CD4-positive, alpha-beta memory T cell (primary cell): ENCODE measurements around the gene MIEN1. TPM values are rescaled to one million over a fixed set of nuclear protein-coding genes. Genes with fewer than 3 reads are reported as not detected.
"Not testable (repeated sequence)": the region's sequence is repeated elsewhere in the genome, so short reads cannot be mapped to it uniquely, and the experiment has no call there.

Experiments
- CTCF ChIA-PET: fragments of 350-600 bp; sonication (Branson Sonifier 250); formaldehyde crosslinking; loops from one replicate; lab custom pipeline; 2021; ENCODE audit warnings: inconsistent platforms; ENCODE audit not compliant: partially characterized antibody; lab: Charles Lee
- POLR2A ChIA-PET: fragments of 350-600 bp; sonication (Branson Sonifier 250); formaldehyde crosslinking; loops from one replicate; lab custom pipeline; 2021; ENCODE audit not compliant: partially characterized antibody; lab: Charles Lee
- DNase-seq, 5 donors: peaks; one replicate each; pipeline versions ENCODE4 v3.0.0 to v3.0.0-alpha.2; 2020 to 2022; ENCODE audit warnings: mixed read lengths in 1 of 5
- H3K27ac ChIP-seq: one replicate; pipeline ENCODE4 v1.7.0; 2013; ENCODE audit warnings: low read depth, low read length
- H3K27me3 ChIP-seq: 2 replicates; pipeline ENCODE4 v1.7.0; 2013; ENCODE audit warnings: mild to moderate bottlenecking, low read length, moderate library complexity; ENCODE audit not compliant: insufficient read depth
- H3K36me3 ChIP-seq: 2 replicates; pipeline ENCODE4 v1.7.0; 2013; ENCODE audit warnings: mild to moderate bottlenecking, low read length, moderate library complexity; ENCODE audit not compliant: insufficient read depth
- H3K4me1 ChIP-seq: 2 replicates; pipeline ENCODE4 v1.7.0; 2013; ENCODE audit warnings: mild to moderate bottlenecking, low read length, moderate library complexity; ENCODE audit not compliant: insufficient read depth
- H3K4me3 ChIP-seq, 2 donors: one replicate each; pipeline ENCODE4 v1.7.0; 2013; ENCODE audit warnings: low read length in 2 of 2, mild to moderate bottlenecking in 1 of 2
- H3K9me3 ChIP-seq, 2 donors: one replicate each; pipeline ENCODE4 v1.7.0; 2013; ENCODE audit warnings: low read length in 2 of 2, control low read depth in 1 of 2; ENCODE audit not compliant: control insufficient read depth in 1 of 2
- H3K27ac Mint-ChIP-seq, 7 donors: one replicate each; pipeline ENCODE4 v1.8.0; 2020 to 2021; ENCODE audit warnings: mixed read lengths in 7 of 7, mild to moderate bottlenecking in 6 of 7, inconsistent platforms in 3 of 7, moderate library complexity in 3 of 7
- H3K27me3 Mint-ChIP-seq, 2 donors: one replicate each; pipeline ENCODE4 v1.8.0; 2020 to 2021; ENCODE audit warnings: mixed read lengths in 2 of 2
- H3K36me3 Mint-ChIP-seq, 2 donors: one replicate each; pipeline ENCODE4 v1.8.0; 2020 to 2021; ENCODE audit warnings: mixed read lengths in 2 of 2, inconsistent platforms in 1 of 2, mild to moderate bottlenecking in 1 of 2
- H3K4me1 Mint-ChIP-seq, 4 donors: one replicate each; pipeline ENCODE4 v1.8.0; 2020 to 2021; ENCODE audit warnings: mixed read lengths in 4 of 4, mild to moderate bottlenecking in 1 of 4
- H3K4me3 Mint-ChIP-seq, 8 donors: one replicate each; pipeline ENCODE4 v1.8.0; 2020 to 2021; ENCODE audit warnings: mixed read lengths in 8 of 8, mild to moderate bottlenecking in 7 of 8, moderate library complexity in 6 of 8, inconsistent platforms in 3 of 8
- H3K9me3 Mint-ChIP-seq, 8 donors: one replicate each; pipeline ENCODE4 v1.8.0; 2020 to 2021; ENCODE audit warnings: mixed read lengths in 8 of 8, mild to moderate bottlenecking in 5 of 8, inconsistent platforms in 3 of 8, moderate library complexity in 1 of 8
- intact Hi-C: fragments of 100-400 bp; cut with micrococcal nuclease; formaldehyde crosslinking; loops from one replicate; pipeline ENCODE4 v1.15.1; 2023
- polyA plus RNA-seq, 2 donors: library from polyadenylated mRNA; unstranded; fragments of 300-500 nt; fragmentation: Illumina TruSeq; gene quantifications; one replicate each; pipeline ENCODE4 v1.2.3, GENCODE V29; 2021
- total RNA-seq, 2 experiments: library from RNA; stranded (reverse); gene quantifications; one replicate each; pipeline ENCODE4 v1.2.3, GENCODE V29; 2021

MIEN1 gene
- total and polyA plus RNA-seq, 4 experiments from 2014 or later = 35.8 to 96.6 (median 63.3) TPM

- peaks cover 12% of the 10 kb centered on the region for H3K36me3 ChIP-seq
- H3K27me3 Mint-ChIP-seq, DNase-seq, H3K9me3 ChIP-seq, intact Hi-C loops, H3K27me3 ChIP-seq, H3K27ac ChIP-seq, H3K4me3 ChIP-seq, H3K9me3 Mint-ChIP-seq, H3K4me3 Mint-ChIP-seq: not testable (repeated sequence)
- peak overlapping the region in 2 of 7 donors; percentile 55 to 56 for H3K27ac Mint-ChIP-seq
- POLR2A ChIA-PET = interaction anchor here (0.8 kb wide), 1 partner anchor 201 kb away, joined by 3 read pairs; no protein-coding TSS in a partner anchor
- H3K36me3 Mint-ChIP-seq = peaks cover 12 to 25% of the 10 kb centered on the region in 2 donors
- CTCF ChIA-PET = interaction anchor here (1.3 kb wide), 1 partner anchor 18 kb away, joined by 4 read pairs; no protein-coding TSS in a partner anchor
- H3K4me1 ChIP-seq = peaks cover 18% of the 10 kb centered on the region
- peaks cover 5 to 29% (median 12%) of the 10 kb centered on the region in 4 donors for H3K4me1 Mint-ChIP-seq
These were observed 4.4 kb downstream of the MIEN1 start for GRCh38 chr17:39725923-39726322.

- Mint-ChIP-seq H3K27ac (no peak overlapping the region), H3K36me3 (peaks cover 12 to 21% of the 10 kb centered on the region in 2 donors), H3K4me1 (peaks cover 3 to 25% (median 9%) of the 10 kb centered on the region in 4 donors), H3K4me3 (no peak overlapping the region), H3K9me3 (no peaks in the 10 kb centered on the region), H3K27me3 (no peaks in the 10 kb centered on the region)
- Histone ChIP-seq H3K27ac (no peak overlapping the region), H3K9me3 (no peaks in the 10 kb centered on the region), H3K4me3 (no peak overlapping the region), H3K27me3 (no peaks in the 10 kb centered on the region), H3K36me3 (peaks cover 12% of the 10 kb centered on the region), H3K4me1 (peaks cover 10% of the 10 kb centered on the region)
- DNase-seq = no peak
- POLR2A ChIA-PET = no interaction called here
- intact Hi-C loops = no loop called here
- CTCF ChIA-PET = no interaction called here
These were observed 5.6 kb downstream of the MIEN1 start for GRCh38 chr17:39724731-39725130.

- Histone ChIP-seq H3K4me1 (no peaks in the 10 kb centered on the region), H3K4me3 (no peak overlapping the region), H3K27me3 (no peaks in the 10 kb centered on the region), H3K27ac (no peak overlapping the region), H3K36me3 (no peaks in the 10 kb centered on the region), H3K9me3 (no peaks in the 10 kb centered on the region)
- Mint-ChIP-seq H3K4me3 (no peak overlapping the region), H3K27ac (no peak overlapping the region), H3K4me1 (peaks cover 0 to 12% (median under 1%) of the 10 kb centered on the region in 4 donors), H3K27me3 (no peaks in the 10 kb centered on the region), H3K36me3 (peaks cover 7 to 10% of the 10 kb centered on the region in 2 donors), H3K9me3 (no peaks in the 10 kb centered on the region)
- DNase-seq = no peak
- ChIA-PET POLR2A (no interaction called here), CTCF (interaction anchor here (1.1 to 1.4 kb wide), 2 partner anchors 68 to 102 kb away, joined by 3 to 4 read pairs; no protein-coding TSS in a partner anchor)
- intact Hi-C loops = no loop called here
These were observed 7.1 kb downstream of the MIEN1 start for GRCh38 chr17:39722965-39723848.

DNA sequence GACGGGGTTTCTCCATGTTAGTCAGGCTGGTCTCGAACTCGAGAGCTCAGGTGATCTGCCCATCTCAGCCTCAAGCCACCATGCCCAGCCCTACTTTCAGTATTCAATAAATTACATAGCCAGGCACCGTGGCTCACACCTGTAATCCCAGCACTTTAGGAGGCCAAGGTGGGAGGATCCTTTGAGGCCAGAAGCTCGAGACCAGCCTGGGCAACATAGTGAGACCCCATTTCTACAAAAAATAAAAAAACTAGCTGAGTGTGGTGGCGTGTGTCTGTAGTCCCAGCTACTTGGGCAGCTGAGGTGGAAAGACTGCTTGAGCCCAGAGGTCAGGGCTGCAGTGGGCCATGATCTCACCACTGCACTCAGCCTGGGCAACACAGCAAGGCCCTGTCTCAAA, 8.2 kb downstream of the MIEN1 start:
- Mint-ChIP-seq H3K9me3 (no peaks in the 10 kb centered on the region), H3K27me3 (no peaks in the 10 kb centered on the region), H3K4me3 (no peak overlapping the region), H3K4me1 (peaks cover 0 to 8% (median under 1%) of the 10 kb centered on the region in 4 donors), H3K36me3 (peaks cover 6% of the 10 kb centered on the region in 2 donors), H3K27ac (no peak overlapping the region)
- H3K4me1 ChIP-seq = no peaks in the 10 kb centered on the region
- CTCF ChIA-PET = interaction anchor here (1.1 to 1.4 kb wide), 2 partner anchors 67 to 100 kb away, joined by 3 to 4 read pairs; no protein-coding TSS in a partner anchor
- DNase-seq = no peak
- H3K27ac ChIP-seq = no peak overlapping the region
- H3K9me3 ChIP-seq = no peaks in the 10 kb centered on the region
- H3K27me3 ChIP-seq = no peaks in the 10 kb centered on the region
- H3K4me3 ChIP-seq = no peak overlapping the region
- intact Hi-C loops = no loop called here
- POLR2A ChIA-PET = no interaction called here
- no peaks in the 10 kb centered on the region for H3K36me3 ChIP-seq

DNA sequence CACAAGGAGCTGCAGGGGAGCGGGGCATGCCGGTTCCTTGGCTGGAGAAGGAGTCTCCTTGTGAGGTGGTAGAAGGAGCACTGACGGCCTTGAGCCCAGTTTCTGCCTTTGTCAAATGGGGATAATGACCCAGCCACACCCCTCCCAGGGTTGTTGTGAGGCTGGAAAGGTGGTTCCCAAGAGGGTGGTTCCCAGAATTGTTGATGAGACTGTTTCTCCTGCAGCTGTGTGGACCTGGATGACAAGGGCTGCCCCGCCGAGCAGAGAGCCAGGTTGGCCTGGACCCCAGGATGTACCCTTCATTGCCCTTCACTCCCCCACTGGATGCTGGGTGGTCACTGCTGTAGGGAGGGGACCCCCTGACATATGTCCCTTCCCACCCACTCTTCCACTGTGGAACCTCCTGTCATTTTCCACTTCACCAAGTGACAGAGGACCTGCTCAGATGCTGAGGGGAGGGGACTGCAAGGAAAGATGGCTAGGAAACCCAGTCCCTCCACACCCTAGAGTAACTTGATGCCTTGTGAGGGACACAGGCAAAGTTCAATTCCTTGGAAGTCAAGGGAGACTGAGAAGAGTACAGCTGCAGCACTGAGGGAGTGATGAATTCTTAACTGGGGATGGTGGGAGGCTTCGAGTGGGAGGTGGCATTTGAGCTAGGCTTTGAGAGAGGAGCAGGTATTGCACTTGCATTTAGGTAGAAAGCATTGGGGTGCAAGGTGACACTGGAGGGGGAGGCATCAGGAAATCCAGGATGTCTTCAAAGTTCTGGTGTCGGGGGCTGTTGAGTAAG, 10.6 kb downstream of the MIEN1 start:
- CTCF ChIA-PET = interaction anchor here (0.7 to 1.5 kb wide), 3 partner anchors 10 to 98 kb away, joined by 3 to 4 read pairs (median 3); partner anchors contain the start of gene MIEN1
- intact Hi-C loops = no loop called here
- Mint-ChIP-seq H3K4me1 (no peaks in the 10 kb centered on the region), H3K27me3 (no peaks in the 10 kb centered on the region), H3K9me3 (no peaks in the 10 kb centered on the region), H3K4me3 (no peak overlapping the region), H3K27ac (no peak overlapping the region), H3K36me3 (peaks cover 0 to 3% of the 10 kb centered on the region in 2 donors)
- Histone ChIP-seq H3K36me3 (no peaks in the 10 kb centered on the region), H3K4me3 (no peak overlapping the region), H3K9me3 (no peaks in the 10 kb centered on the region), H3K27me3 (no peaks in the 10 kb centered on the region), H3K27ac (no peak overlapping the region), H3K4me1 (no peaks in the 10 kb centered on the region)
- POLR2A ChIA-PET = interaction anchor here (1.2 to 1.8 kb wide), 3 partner anchors 10 to 31 kb away, joined by 3 to 6 read pairs (median 3); partner anchors contain the start of genes ERBB2 and MIEN1
- no peak for DNase-seq

- H3K27ac ChIP-seq = no peak overlapping the region
- intact Hi-C loops = no loop called here
- Mint-ChIP-seq H3K4me1 (no peaks in the 10 kb centered on the region), H3K27me3 (no peaks in the 10 kb centered on the region), H3K36me3 (no peaks in the 10 kb centered on the region), H3K27ac (no peak overlapping the region), H3K4me3 (no peak overlapping the region), H3K9me3 (no peaks in the 10 kb centered on the region)
- H3K4me3 ChIP-seq = no peak overlapping the region
- ChIA-PET POLR2A (no interaction called here), CTCF (no interaction called here)
- H3K27me3 ChIP-seq = no peaks in the 10 kb centered on the region
- DNase-seq = no peak
- no peaks in the 10 kb centered on the region for H3K9me3 ChIP-seq
- no peaks in the 10 kb centered on the region for H3K4me1 ChIP-seq
- no peaks in the 10 kb centered on the region for H3K36me3 ChIP-seq
These were observed 12.7 kb downstream of the MIEN1 start for GRCh38 chr17:39717660-39718059.
